Transverse colon (tissue), 4 donors: ENCODE results near the gene TLE6. TPM values are rescaled to one million over a fixed set of nuclear protein-coding genes. Genes with fewer than 3 reads are reported as not detected.
A peak's percentile ranks its signal among the peaks of the same experiment; 100 is the strongest.

ENCODE experiments used
- DNase-seq: peaks from one replicate; pipeline ENCODE4 v3.0.0-alpha.2; 2019
- H3K27ac ChIP-seq, 4 donors: fragments of 200-600 bp; sonication (generic); 2 replicates each; pipeline ENCODE4 v1.5.1; 2016 to 2018; ENCODE audit warnings: inconsistent platforms in 4 of 4
- H3K27me3 ChIP-seq: fragments of 200-600 bp; sonication (generic); 2 replicates; pipeline ENCODE4 v1.5.1; 2017; ENCODE audit warnings: inconsistent platforms
- H3K36me3 ChIP-seq, 4 donors: fragments of 200-600 bp; sonication (generic); 2 replicates each; pipeline ENCODE4 v1.5.1; 2017 to 2019; ENCODE audit warnings: inconsistent platforms in 4 of 4
- H3K4me1 ChIP-seq, 4 donors: fragments of 200-600 bp; sonication (generic); 2 replicates each; pipeline ENCODE4 v1.5.1; 2017 to 2020; ENCODE audit warnings: inconsistent platforms in 4 of 4
- H3K4me3 ChIP-seq, 4 donors: fragments of 200-600 bp; sonication (generic); 1 replicate in 1 of 4; 2 replicates in 3 of 4; pipeline versions ENCODE4 v1.5.1 to v1.6.1; 2017 to 2019; ENCODE audit warnings: inconsistent platforms in 4 of 4
- H3K9me3 ChIP-seq, 2 donors: fragments of 200-600 bp; sonication (generic); 2 replicates each; pipeline ENCODE4 v1.5.1; 2017 to 2019; ENCODE audit warnings: inconsistent platforms in 2 of 2
- EP300 ChIP-seq: sonication (generic); formaldehyde crosslinking; IDR thresholded peaks from one replicate; pipeline ENCODE4 v1.6.1; 2017; ENCODE audit warnings: antibody characterized with exemption, low read depth
- WGBS, 2 donors: methylation state at CpG; one replicate each; pipeline ENCODE4 v1.1.5; 2018; ENCODE audit warnings: low coverage in 1 of 2; 5-methylcytosine and 5-hydroxymethylcytosine counted together
- in situ Hi-C, 4 donors: fragments of 200-750 bp; cut with MboI; loops; one replicate each; pipeline versions ENCODE4 v1.15.0 to v1.15.1; 2017; ENCODE audit warnings: low sequenced_read_pairs in 3 of 4, low pct_ligation_motif_present in 1 of 4, low pct_unique_long_range_greater_than_20kb in 1 of 4
- intact Hi-C: fragments of 100-400 bp; cut with DNase I; formaldehyde crosslinking; loops from one replicate; pipeline ENCODE4 v1.15.1; 2023; ENCODE audit warnings: low total_unique reads
- total RNA-seq, 4 donors: library from RNA; depleted of rRNA; stranded (reverse); fragments of >200 nt; gene quantifications; one replicate each; pipeline ENCODE4 v1.1.0, GENCODE V29; 2016

The TLE6 gene
- total RNA-seq, 4 donors from 2014 or later: not detected

DNA sequence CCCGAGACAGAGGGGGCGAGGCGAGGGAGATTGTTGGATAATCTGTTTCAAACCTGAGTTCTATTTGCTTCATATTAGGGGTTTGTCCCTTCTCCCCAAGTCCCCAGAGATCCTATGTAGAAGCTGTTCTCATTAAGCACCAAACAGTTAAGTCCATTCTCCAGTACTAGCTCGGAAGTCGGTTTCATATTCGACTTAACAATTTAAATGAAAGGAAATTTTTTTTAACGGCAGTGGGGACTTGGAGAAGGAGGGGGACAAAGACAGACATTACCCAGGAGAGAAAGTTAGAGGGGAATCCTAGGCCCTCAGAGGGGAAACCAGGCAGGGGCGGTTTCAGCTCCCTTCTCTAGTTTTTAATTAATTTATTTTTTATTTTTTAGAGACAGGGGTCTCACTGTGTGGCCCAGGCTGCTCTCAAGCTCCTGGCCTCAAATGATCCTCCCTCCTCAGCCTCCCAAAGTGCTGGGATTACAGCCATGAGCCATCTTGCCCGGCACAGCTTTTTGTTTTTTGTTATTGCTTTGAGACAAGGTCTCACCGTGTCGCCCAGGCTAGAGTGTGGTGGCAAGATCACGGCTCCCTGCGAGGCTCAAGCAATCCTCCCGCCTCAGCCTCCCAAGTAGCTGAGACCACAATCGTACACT lies 65.4 kb downstream of the TLE6 start:
- peaks cover 5% of the 10 kb centered on the region for H3K27me3 ChIP-seq
- H3K9me3 ChIP-seq: no peaks in the 10 kb centered on the region
- H3K4me3 ChIP-seq: no peak overlapping the region
- no peak for DNase-seq
- 48 to 55% methylated on average over 6 to 15 of the region's 15 CpGs for WGBS, 2 donors
- TF ChIP-seq EP300: no peak
- intact Hi-C loops (no loop called here), in situ Hi-C loops (no loop called here)
- H3K4me1 ChIP-seq: peaks cover under 1 to 19% (median 18%) of the 10 kb centered on the region in 4 donors
- no peaks in the 10 kb centered on the region for H3K36me3 ChIP-seq
- H3K27ac ChIP-seq: peak overlapping the region; percentile 0 to 61 (median 32)

Other genes starting within 250 kb of the TLE6 start
- 10 to 100 TPM; 10.1 to 40.4 (median 24.7) TPM for gene SLC39A3, start 237.5 kb upstream of the TLE6 start, total RNA-seq
- 10 to 100 TPM; 37.0 to 66.6 (median 47.5) TPM for gene SGTA, start 194.3 kb upstream of the TLE6 start, total RNA-seq
- 100 to 1,000 TPM in 1 of 4 donors, 10 to 100 TPM in 3; 32.9 to 149 (median 42.0) TPM for gene THOP1, start 192.1 kb upstream of the TLE6 start, total RNA-seq
- 10 to 100 TPM in 1 of 4 donors, 1 to 10 TPM in 2, under 1 TPM in 1; 0.75 to 10.2 (median 4.9) TPM for gene ZNF554, start 157.7 kb upstream of the TLE6 start, total RNA-seq
- 1 to 10 TPM; 2.6 to 6.4 (median 3.9) TPM for gene ZNF555, start 136.1 kb upstream of the TLE6 start, total RNA-seq
- gene ZNF556, start 110.2 kb upstream of the TLE6 start, total RNA-seq: not detected
- gene ZNF57, start 76.6 kb upstream of the TLE6 start, total RNA-seq: 10 to 100 TPM in 3 of 4 donors, 1 to 10 TPM in 1; 1.2 to 22.1 (median 14.1) TPM
- 1 to 10 TPM in 3 of 4 donors, not detected in 1; 4.2 to 9.3 (median 5.1) TPM for gene ZNF77, start 32.6 kb upstream of the TLE6 start, total RNA-seq
- 10 to 100 TPM; 31.4 to 70.0 (median 47.5) TPM for gene TLE2, start 51.7 kb downstream of the TLE6 start, total RNA-seq
- gene TLE5, start 84.9 kb downstream of the TLE6 start, total RNA-seq: 100 to 1,000 TPM; 307 to 561 (median 400) TPM
- gene GNA11, start 116.8 kb downstream of the TLE6 start, total RNA-seq: 100 to 1,000 TPM; 160 to 467 (median 242) TPM
- gene GNA15, start 158.5 kb downstream of the TLE6 start, total RNA-seq: 1 to 10 TPM in 2 of 4 donors, not detected in 2; 1.9 to 2.2 TPM
- gene S1PR4, start 201.2 kb downstream of the TLE6 start, total RNA-seq: 10 to 100 TPM in 1 of 4 donors, 1 to 10 TPM in 1, under 1 TPM in 1, not detected in 1; 0.68 to 14.6 (median 6.0) TPM
- gene NCLN, start 208.4 kb downstream of the TLE6 start, total RNA-seq: 100 to 1,000 TPM in 2 of 4 donors, 10 to 100 TPM in 2; 65.4 to 142 (median 102) TPM
- gene CELF5, start 247.1 kb downstream of the TLE6 start, total RNA-seq: under 1 TPM in 2 of 4 donors, not detected in 2; 0.27 to 0.48 TPM